B cell (primary cell): ENCODE results near the gene SMCO2. TPM values are rescaled to one million over a fixed set of nuclear protein-coding genes. Genes with fewer than 3 reads are reported as not detected.

Source experiments
- ATAC-seq: fragments of 200-7000 bp; cut with Tn5 transposase; one replicate; pipeline ENCODE4 v1.10.0; 2021; ENCODE audit warnings: low read depth, mild to moderate bottlenecking, moderate number of reproducible peaks, moderate library complexity
- CTCF ChIA-PET: fragments of 350-600 bp; sonication (Branson Sonifier 250); formaldehyde crosslinking; loops from one replicate; lab custom pipeline; 2021; ENCODE audit warnings: antibody characterized with exemption, inconsistent platforms; lab: Charles Lee
- POLR2A ChIA-PET: fragments of 350-600 bp; sonication (Branson Sonifier 250); formaldehyde crosslinking; loops from one replicate; lab custom pipeline; 2021; ENCODE audit warnings: antibody characterized with exemption; lab: Charles Lee
- DNase-seq: peaks from one replicate; pipeline ENCODE4 v3.0.0; 2013
- H2AFZ ChIP-seq: 2 replicates; pipeline ENCODE4 v1.6.1; 2012; ENCODE audit warnings: mild to moderate bottlenecking, low read depth, low read length; ENCODE audit not compliant: insufficient read depth, poor library complexity, severe bottlenecking
- H3K27ac ChIP-seq, 2 donors: 1 replicate in 1 of 2; 2 replicates in 1 of 2; pipeline ENCODE4 v1.5.1; 2012 to 2013; ENCODE audit warnings: low read length in 2 of 2, mild to moderate bottlenecking in 2 of 2, moderate library complexity in 1 of 2
- H3K27me3 ChIP-seq, 4 experiments: fragments of 200-600 bp in 1 of 4; sonication (generic) in 1 of 4; replicated peaks in 1 of 4; 1 replicate in 2 of 4; 2 replicates in 2 of 4; pipeline versions ENCODE4 v1.6.1 to v1.7.0; 2013 to 2016; ENCODE audit warnings: low read length in 3 of 4, mild to moderate bottlenecking in 2 of 4, mixed read lengths in 1 of 4, moderate library complexity in 1 of 4; ENCODE audit not compliant: insufficient read depth in 4 of 4, control insufficient read depth in 3 of 4; ENCODE audit errors: control extremely low read depth in 1 of 4
- H3K36me3 ChIP-seq, 2 experiments: replicated peaks in 1 of 2; 1 replicate in 1 of 2; 2 replicates in 1 of 2; pipeline versions ENCODE4 v1.6.1 to v1.7.1; 2013; ENCODE audit warnings: low read length in 1 of 2; ENCODE audit not compliant: insufficient read depth in 2 of 2, control insufficient read depth in 1 of 2; ENCODE audit errors: control extremely low read depth in 1 of 2, extremely low read depth in 1 of 2
- H3K4me1 ChIP-seq, 2 donors: fragments of 200-600 bp in 1 of 2; sonication (generic) in 1 of 2; 1 replicate in 1 of 2; 2 replicates in 1 of 2; pipeline versions ENCODE4 v1.5.1 to v1.6.1; 2013 to 2017; ENCODE audit warnings: low read length in 2 of 2; ENCODE audit not compliant: control insufficient read depth in 2 of 2, insufficient read depth in 2 of 2
- H3K4me2 ChIP-seq: replicated peaks from 2 replicates; pipeline ENCODE3; 2012; ENCODE audit warnings: mild to moderate bottlenecking, low read depth, low read length; ENCODE audit not compliant: poor library complexity, severe bottlenecking
- H3K4me3 ChIP-seq, 5 experiments: fragments of 200-600 bp in 1 of 5; sonication (generic) in 1 of 5; 1 replicate in 3 of 5; 2 replicates in 2 of 5; pipeline versions ENCODE4 v1.5.1 to v1.7.0; 2011 to 2016; ENCODE audit warnings: low read length in 4 of 5, mild to moderate bottlenecking in 4 of 5, low read depth in 2 of 5, control low read depth in 1 of 5, moderate library complexity in 1 of 5; ENCODE audit not compliant: insufficient read depth in 1 of 5; ENCODE audit errors: control extremely low read depth in 1 of 5, extremely low read depth in 1 of 5
- H3K79me2 ChIP-seq: fragments of 200-600 bp; sonication (generic); one replicate; pipeline ENCODE4 v1.6.0; 2016; ENCODE audit warnings: low read length; ENCODE audit not compliant: control insufficient read depth, insufficient read depth
- H3K9ac ChIP-seq: fragments of 200-600 bp; sonication (generic); 2 replicates; pipeline ENCODE4 v1.6.1; 2017; ENCODE audit warnings: mild to moderate bottlenecking, low read length, moderate library complexity
- H3K9me3 ChIP-seq, 3 donors: one replicate each; pipeline versions ENCODE4 v1.6.1 to v1.7.1; 2013; ENCODE audit warnings: low read length in 2 of 3; ENCODE audit not compliant: control insufficient read depth in 2 of 3, insufficient read depth in 1 of 3; ENCODE audit errors: control extremely low read depth in 1 of 3
- H4K20me1 ChIP-seq: 2 replicates; pipeline ENCODE4 v1.6.0; 2012; ENCODE audit warnings: mild to moderate bottlenecking, low read length; ENCODE audit not compliant: insufficient read depth, control insufficient read depth, poor library complexity, severe bottlenecking
- H3K27ac Mint-ChIP-seq: one replicate; pipeline ENCODE4 v1.8.0; 2021; ENCODE audit warnings: mixed read lengths
- H3K27me3 Mint-ChIP-seq: one replicate; pipeline ENCODE4 v1.8.0; 2021; ENCODE audit warnings: mixed read lengths
- H3K4me1 Mint-ChIP-seq: one replicate; pipeline ENCODE4 v1.8.0; 2021; ENCODE audit warnings: mixed read lengths
- H3K4me3 Mint-ChIP-seq: one replicate; pipeline ENCODE4 v1.8.0; 2021; ENCODE audit warnings: mixed read lengths
- H3K9me3 Mint-ChIP-seq: one replicate; pipeline ENCODE4 v1.8.0; 2022; ENCODE audit warnings: mixed read lengths; ENCODE audit not compliant: insufficient read depth
- CTCF ChIP-seq: fragments of 200-600 bp; IDR thresholded peaks from one replicate; pipeline ENCODE4 v1.8.0; 2022; ENCODE audit warnings: antibody characterized with exemption, mild to moderate bottlenecking
- EZH2 ChIP-seq: IDR thresholded peaks from 2 replicates; pipeline ENCODE4 v1.6.1; 2012; ENCODE audit warnings: borderline replicate concordance, low read depth, mild to moderate bottlenecking, moderate library complexity, low read length; ENCODE audit not compliant: insufficient read depth, poor library complexity, severe bottlenecking
- WGBS: methylation state at CpG from one replicate; pipeline ENCODE4 v1.1.5; 2013; ENCODE audit warnings: missing lambda C conversion rate; ENCODE audit not compliant: insufficient coverage; 5-methylcytosine and 5-hydroxymethylcytosine counted together
- intact Hi-C: fragments of 100-400 bp; cut with micrococcal nuclease; formaldehyde crosslinking; loops from one replicate; pipeline ENCODE4 v1.10.0; 2022
- polyA plus RNA-seq: library from polyadenylated mRNA; depleted of rRNA; stranded (reverse); fragments of >200 nt; gene quantifications from 2 replicates; pipeline ENCODE4 v1.2.3, GENCODE V29; 2012
- total RNA-seq, 2 donors: library from RNA; stranded (reverse); fragments of 120-200 nt in 1 of 2; gene quantifications; 1 replicate in 1 of 2; 2 replicates in 1 of 2; pipeline versions ENCODE4 v1.2.3 to v1.2.4, GENCODE V29; 2013 to 2022

SMCO2 gene
- total and polyA plus RNA-seq, 2 donors (not counting 1 experiment from before 2014, with no cell fraction given) = 0.15 TPM; not detected in 1

GRCh38 chr12:27437839-27438238 lies 8.7 kb upstream of the SMCO2 start:
- H3K27me3 ChIP-seq = no peaks in the 10 kb centered on the region
- ChIA-PET POLR2A (no interaction called here), CTCF (interaction anchor here (0.6 to 5.0 kb wide), 4 partner anchors 12 to 574 kb away, joined by 3 to 51 read pairs (median 6); no protein-coding TSS in a partner anchor)
- peak overlapping the region; percentile 10 for H3K4me2 ChIP-seq
- peak; percentile 24 for ATAC-seq
- no peak overlapping the region for H3K4me3 ChIP-seq
- H4K20me1 ChIP-seq = no peaks in the 10 kb centered on the region
- Mint-ChIP-seq H3K4me3 (no peak overlapping the region), H3K9me3 (no peaks in the 10 kb centered on the region), H3K4me1 (peaks cover 17% of the 10 kb centered on the region), H3K27me3 (no peaks in the 10 kb centered on the region), H3K27ac (no peak overlapping the region)
- no peak overlapping the region for H3K9ac ChIP-seq
- DNase-seq = peak; percentile 32
- peak overlapping the region; percentile 37 for H2AFZ ChIP-seq
- TF ChIP-seq CTCF (no peak), EZH2 (no peak)
- H3K9me3 ChIP-seq = no peaks in the 10 kb centered on the region
- H3K4me1 ChIP-seq = peaks cover 11 to 14% of the 10 kb centered on the region in 2 donors
- H3K79me2 ChIP-seq = no peaks in the 10 kb centered on the region
- no peak overlapping the region for H3K27ac ChIP-seq
- 44% methylated on average over 2 of the region's 2 CpGs for WGBS
- intact Hi-C loops = no loop called here
- H3K36me3 ChIP-seq = no peaks in the 10 kb centered on the region

GRCh38 chr12:27447761-27448160 lies 1.2 kb downstream of the SMCO2 start:
- DNase-seq (no peak), ATAC-seq (no peak)
- no peaks in the 10 kb centered on the region for H3K27me3 ChIP-seq
- H3K9ac ChIP-seq = no peak overlapping the region
- no peaks in the 10 kb centered on the region for H3K4me1 ChIP-seq
- H3K27ac ChIP-seq = no peak overlapping the region
- peaks cover 6% of the 10 kb centered on the region for H3K9me3 Mint-ChIP-seq
- ChIA-PET CTCF (interaction anchor here (1.9 kb wide), 1 partner anchor 13 kb away, joined by 9 read pairs; no protein-coding TSS in a partner anchor), POLR2A (no interaction called here)
- TF ChIP-seq CTCF (no peak), EZH2 (no peak)
- H3K4me3 ChIP-seq = no peak overlapping the region
- no peaks in the 10 kb centered on the region for H3K36me3 ChIP-seq
- no peak overlapping the region for H3K4me2 ChIP-seq
- no peak overlapping the region for H3K4me3 Mint-ChIP-seq
- WGBS = 89% methylated on average over 5 of the region's 8 CpGs
- no peaks in the 10 kb centered on the region for H3K79me2 ChIP-seq
- H3K9me3 ChIP-seq = peaks cover 0 to 9% (median 2%) of the 10 kb centered on the region in 3 donors
- no peaks in the 10 kb centered on the region for H3K4me1 Mint-ChIP-seq
- intact Hi-C loops = no loop called here
- H3K27me3 Mint-ChIP-seq = peaks cover 11% of the 10 kb centered on the region
- no peaks in the 10 kb centered on the region for H4K20me1 ChIP-seq
- H3K27ac Mint-ChIP-seq = no peak overlapping the region
- H2AFZ ChIP-seq = no peak overlapping the region
